Superior temporal gyrus (tissue), 1 donor: ENCODE results near the gene ITIH4.

Source experiments
- DNase-seq: peaks from one replicate; pipeline ENCODE4 v3.0.0-alpha.2; 2016; ENCODE audit errors: extremely low spot score

ITIH4 gene

GRCh38 chr3:52830535-52831258 is at the start of gene ITIH4:
TSS of gene ITIH4 (minus strand) at chr3:52830672. CDS start at chr3:52830642, 30 bp downstream.
- DNase-seq = no peak

GRCh38 chr3:52880047-52880446 is 49.6 kb upstream of the ITIH4 start:
- no peak for DNase-seq

- DNase-seq = no peak
These were observed 49.1 kb upstream of the ITIH4 start for GRCh38 chr3:52879581-52879980.

- no peak for DNase-seq
These were observed 48.6 kb upstream of the ITIH4 start for GRCh38 chr3:52879090-52879489.

GRCh38 chr3:52877085-52877484 is 46.6 kb upstream of the ITIH4 start:
- DNase-seq = no peak

GRCh38 chr3:52874864-52875587 is 44.6 kb upstream of the ITIH4 start:
- DNase-seq = no peak

GRCh38 chr3:52874160-52874701 is 43.8 kb upstream of the ITIH4 start:
- DNase-seq = no peak

- DNase-seq = peak; percentile 42
These were observed 43.1 kb upstream of the ITIH4 start for GRCh38 chr3:52873433-52874159.

GRCh38 chr3:52872245-52872644 is 41.8 kb upstream of the ITIH4 start:
- no peak for DNase-seq

- no peak for DNase-seq
These were observed 41.3 kb upstream of the ITIH4 start for GRCh38 chr3:52871761-52872160.

- DNase-seq = no peak
These were observed 40.0 kb upstream of the ITIH4 start for GRCh38 chr3:52870471-52870870.

GRCh38 chr3:52866427-52866826 is 36.0 kb upstream of the ITIH4 start:
- no peak for DNase-seq

GRCh38 chr3:52865994-52866393 is 35.5 kb upstream of the ITIH4 start:
- peak; percentile 35 for DNase-seq

GRCh38 chr3:52860424-52860768 is 29.9 kb upstream of the ITIH4 start:
- no peak for DNase-seq

- no peak for DNase-seq
These were observed 29.4 kb upstream of the ITIH4 start for GRCh38 chr3:52859686-52860423.

- DNase-seq = no peak
These were observed 27.4 kb upstream of the ITIH4 start for GRCh38 chr3:52857864-52858263.

- no peak for DNase-seq
These were observed 26.7 kb upstream of the ITIH4 start for GRCh38 chr3:52857133-52857532.

GRCh38 chr3:52856666-52857065 is 26.2 kb upstream of the ITIH4 start:
- DNase-seq = no peak

- DNase-seq = no peak
These were observed 23.5 kb upstream of the ITIH4 start for GRCh38 chr3:52854013-52854412.

GRCh38 chr3:52852419-52852818 is 21.9 kb upstream of the ITIH4 start:
- no peak for DNase-seq

GRCh38 chr3:52851348-52851747 is 20.9 kb upstream of the ITIH4 start:
- peak; percentile 52 for DNase-seq

GRCh38 chr3:52849656-52850055 is 19.2 kb upstream of the ITIH4 start:
- DNase-seq = no peak
